ENCODE measurements around the gene BMF. TPM values are rescaled to one million over a fixed set of nuclear protein-coding genes. Genes with fewer than 3 reads are reported as not detected.

The BMF gene
- total and polyA plus RNA-seq, 2 donors (not counting 3 experiments of a cell fraction or from before 2014, with no cell fraction given): 8.6 to 9.8 TPM

GRCh38 chr15:40053831-40054604 lies 54.7 kb downstream of the BMF start:
- BruUV-seq (replicated peaks): no TSS peak
- Histone ChIP-seq H4K20me1 (replicated peaks; ENCODE audit: control insufficient read depth, extremely low read depth, insufficient read depth, low read length) (no peaks in the 10 kb centered on the region), H3K4me3 (replicated peaks in 1 of 3; ENCODE audit: insufficient read depth in 1 of 3, low read depth in 1 of 3, low read length in 3 of 3) (no peak overlapping the region), H3K9me1 (replicated peaks; ENCODE audit: control insufficient read depth, extremely low read depth, insufficient read depth, low read length) (no peaks in the 10 kb centered on the region), H2AFZ (ENCODE audit: low read depth, low read length) (no peak overlapping the region), H3K27ac (ENCODE audit: insufficient read depth, low read depth, low read length) (no peak overlapping the region), H3K9ac (replicated peaks; ENCODE audit: extremely low read depth, insufficient read depth, low read length) (no peak overlapping the region), H3K79me2 (ENCODE audit: control insufficient read depth, insufficient read depth, low read length) (no peaks in the 10 kb centered on the region), H3K9me3 (replicated peaks; ENCODE audit: control insufficient read depth, insufficient read depth, low read length) (no peaks in the 10 kb centered on the region), H3K4me1 (ENCODE audit: control insufficient read depth, extremely low read depth, insufficient read depth, low read length) (no peaks in the 10 kb centered on the region), H3K4me2 (ENCODE audit: insufficient read depth, low read length) (no peak overlapping the region), H3K27me3 (ENCODE audit: control insufficient read depth in 2 of 2, insufficient read depth in 2 of 2, low read length in 2 of 2) (peaks cover 0 to 3% of the 10 kb centered on the region in 2 experiments), H3K36me3 (ENCODE audit: control insufficient read depth in 2 of 2, extremely low read depth in 1 of 2, insufficient read depth in 2 of 2, low read length in 2 of 2) (no peaks in the 10 kb centered on the region)
- dilution Hi-C loops (cut with MboI; ENCODE audit: extremely low pct_ligation_motif_present, low sequenced_read_pairs): no loop called here
- no peak for DNase-seq (ENCODE audit: low read depth, low spot score)
- FAIRE-seq: no peak
- ChIA-PET POLR2A (no interaction called here), CTCF (interaction anchor here (0.9 to 2.6 kb wide), 4 partner anchors 8 to 55 kb away, joined by 3 to 9 read pairs (median 7); partner anchors contain the start of gene BMF)
- no peak for TF ChIP-seq EZH2 (IDR thresholded peaks at IDR 0.05; ENCODE audit: borderline replicate concordance, low read depth, low read length, severe bottlenecking)
- intact Hi-C loops (cut with micrococcal nuclease): no loop called here

- no peak overlapping the region for H3K27ac ChIP-seq (ENCODE audit: insufficient read depth, low read depth, low read length)
- H3K79me2 ChIP-seq (ENCODE audit: control insufficient read depth, insufficient read depth, low read length): no peaks in the 10 kb centered on the region
- H3K27me3 ChIP-seq (ENCODE audit: control insufficient read depth in 2 of 2, insufficient read depth in 2 of 2, low read length in 2 of 2): peaks cover 0 to 3% of the 10 kb centered on the region in 2 experiments
- H3K4me2 ChIP-seq (ENCODE audit: insufficient read depth, low read length): no peak overlapping the region
- FAIRE-seq (no peak), DNase-seq (ENCODE audit: low read depth, low spot score) (no peak)
- TF ChIP-seq, protein P1, sequence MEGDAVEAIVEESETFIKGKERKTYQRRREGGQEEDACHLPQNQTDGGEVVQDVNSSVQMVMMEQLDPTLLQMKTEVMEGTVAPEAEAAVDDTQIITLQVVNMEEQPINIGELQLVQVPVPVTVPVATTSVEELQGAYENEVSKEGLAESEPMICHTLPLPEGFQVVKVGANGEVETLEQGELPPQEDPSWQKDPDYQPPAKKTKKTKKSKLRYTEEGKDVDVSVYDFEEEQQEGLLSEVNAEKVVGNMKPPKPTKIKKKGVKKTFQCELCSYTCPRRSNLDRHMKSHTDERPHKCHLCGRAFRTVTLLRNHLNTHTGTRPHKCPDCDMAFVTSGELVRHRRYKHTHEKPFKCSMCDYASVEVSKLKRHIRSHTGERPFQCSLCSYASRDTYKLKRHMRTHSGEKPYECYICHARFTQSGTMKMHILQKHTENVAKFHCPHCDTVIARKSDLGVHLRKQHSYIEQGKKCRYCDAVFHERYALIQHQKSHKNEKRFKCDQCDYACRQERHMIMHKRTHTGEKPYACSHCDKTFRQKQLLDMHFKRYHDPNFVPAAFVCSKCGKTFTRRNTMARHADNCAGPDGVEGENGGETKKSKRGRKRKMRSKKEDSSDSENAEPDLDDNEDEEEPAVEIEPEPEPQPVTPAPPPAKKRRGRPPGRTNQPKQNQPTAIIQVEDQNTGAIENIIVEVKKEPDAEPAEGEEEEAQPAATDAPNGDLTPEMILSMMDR (IDR thresholded peaks at IDR 0.05; ENCODE audit: extremely low read depth in 1 of 2, insufficient read depth in 1 of 2, low read depth in 1 of 2, low read length in 2 of 2): peak in 1 of 2 donors; percentile 9
- no peak for TF ChIP-seq EZH2 (IDR thresholded peaks at IDR 0.05; ENCODE audit: borderline replicate concordance, low read depth, low read length, severe bottlenecking)
- ChIA-PET CTCF (interaction anchor here (0.7 to 2.6 kb wide), 6 partner anchors 51 to 226 kb away, joined by 3 to 10 read pairs (median 6); partner anchors contain the start of gene BMF), POLR2A (no interaction called here)
- dilution Hi-C loops (cut with MboI; ENCODE audit: extremely low pct_ligation_motif_present, low sequenced_read_pairs) (no loop called here), intact Hi-C loops (cut with micrococcal nuclease) (no loop called here)
- no peaks in the 10 kb centered on the region for H3K36me3 ChIP-seq (ENCODE audit: control insufficient read depth in 2 of 2, extremely low read depth in 1 of 2, insufficient read depth in 2 of 2, low read length in 2 of 2)
- BruUV-seq (replicated peaks): no TSS peak
- no peak overlapping the region for H3K4me3 ChIP-seq (replicated peaks in 1 of 3; ENCODE audit: insufficient read depth in 1 of 3, low read depth in 1 of 3, low read length in 3 of 3)
- H3K9ac ChIP-seq (replicated peaks; ENCODE audit: extremely low read depth, insufficient read depth, low read length): no peak overlapping the region
- no peaks in the 10 kb centered on the region for H3K9me3 ChIP-seq (replicated peaks; ENCODE audit: control insufficient read depth, insufficient read depth, low read length)
- H3K9me1 ChIP-seq (replicated peaks; ENCODE audit: control insufficient read depth, extremely low read depth, insufficient read depth, low read length): no peaks in the 10 kb centered on the region
- H4K20me1 ChIP-seq (replicated peaks; ENCODE audit: control insufficient read depth, extremely low read depth, insufficient read depth, low read length): no peaks in the 10 kb centered on the region
- H2AFZ ChIP-seq (ENCODE audit: low read depth, low read length): no peak overlapping the region
- H3K4me1 ChIP-seq (ENCODE audit: control insufficient read depth, extremely low read depth, insufficient read depth, low read length): peaks cover 1% of the 10 kb centered on the region
Measured at GRCh38 chr15:40053079-40053830, 55.4 kb downstream of the BMF start.

All from endothelial cell of umbilical vein (primary cell).